ENCODE measurements around the gene CYBRD1.

The CYBRD1 gene

DNA sequence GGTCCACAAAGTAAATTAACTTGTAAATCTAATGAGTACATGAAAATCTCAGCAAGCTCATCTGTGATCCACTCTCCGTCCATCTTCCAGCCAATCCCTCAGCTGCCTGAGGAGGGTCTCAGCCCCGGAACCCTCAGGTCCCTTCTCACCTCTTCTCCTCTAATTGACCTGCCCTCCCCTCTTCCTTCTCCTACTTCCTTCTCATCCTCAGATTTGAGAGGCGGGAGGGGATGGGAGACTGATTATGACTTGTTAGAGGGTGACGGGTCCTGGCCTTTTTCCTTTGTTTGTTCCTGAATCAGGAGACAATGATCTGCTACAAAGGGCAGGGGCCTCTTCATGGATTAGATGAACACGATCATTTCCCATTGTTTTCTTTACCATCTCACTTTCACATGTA, 80.1 kb downstream of the CYBRD1 start:
- POLR2A ChIA-PET, result no interaction called here
- no peak for DNase-seq (ENCODE audit: extremely low spot score)
- TF ChIP-seq ARNT (IDR thresholded peaks at IDR 0.05), result no peak
- no peak for TF ChIP-seq FOXM1 (IDR thresholded peaks at IDR 0.05; ENCODE audit: borderline replicate concordance)
- TF ChIP-seq FOXA1 (IDR thresholded peaks at IDR 0.05), result no peak
- TF ChIP-seq CTBP1 (IDR thresholded peaks at IDR 0.05; ENCODE audit: borderline replicate concordance), result no peak
- TF ChIP-seq SP1 (IDR thresholded peaks at IDR 0.05), result no peak
- no peak for TF ChIP-seq BHLHE40 (IDR thresholded peaks at IDR 0.05; ENCODE audit: borderline replicate concordance)
- TF ChIP-seq, protein P1, sequence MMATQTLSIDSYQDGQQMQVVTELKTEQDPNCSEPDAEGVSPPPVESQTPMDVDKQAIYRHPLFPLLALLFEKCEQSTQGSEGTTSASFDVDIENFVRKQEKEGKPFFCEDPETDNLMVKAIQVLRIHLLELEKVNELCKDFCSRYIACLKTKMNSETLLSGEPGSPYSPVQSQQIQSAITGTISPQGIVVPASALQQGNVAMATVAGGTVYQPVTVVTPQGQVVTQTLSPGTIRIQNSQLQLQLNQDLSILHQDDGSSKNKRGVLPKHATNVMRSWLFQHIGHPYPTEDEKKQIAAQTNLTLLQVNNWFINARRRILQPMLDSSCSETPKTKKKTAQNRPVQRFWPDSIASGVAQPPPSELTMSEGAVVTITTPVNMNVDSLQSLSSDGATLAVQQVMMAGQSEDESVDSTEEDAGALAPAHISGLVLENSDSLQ (IDR thresholded peaks at IDR 0.05), result no peak
- TF ChIP-seq ZNF384 (IDR thresholded peaks at IDR 0.05), result no peak
- CTCF ChIA-PET, result interaction anchor here (0.6 kb wide), 1 partner anchor 445 kb away, joined by 3 read pairs; no protein-coding TSS in a partner anchor

All from HEK293T (cell line).